HepG2 (cell line): ENCODE data around the gene AKR1A1. TPM values are rescaled to one million over a fixed set of nuclear protein-coding genes. Genes with fewer than 3 reads are reported as not detected.

ENCODE experiments used
- CAMTA2 ChIP-seq: sonication (generic); formaldehyde crosslinking; IDR thresholded peaks from 2 replicates; pipeline ENCODE4 v1.4.0; 2020; ENCODE audit warnings: mild to moderate bottlenecking, missing genetic modification reagents, borderline replicate concordance
- DMAP1 ChIP-seq: IDR thresholded peaks from 2 replicates; pipeline ENCODE4 v1.6.1; 2016
- FOSL2 ChIP-seq: sonication (generic); formaldehyde crosslinking; IDR thresholded peaks from 2 replicates; pipeline ENCODE4 v1.4.0; 2020; ENCODE audit warnings: missing genetic modification reagents
- HES4 ChIP-seq: sonication (generic); formaldehyde crosslinking; IDR thresholded peaks from 2 replicates; pipeline ENCODE4 v1.9.0; 2021; ENCODE audit warnings: mild to moderate bottlenecking, missing genetic modification reagents, borderline replicate concordance
- MEIS1 ChIP-seq: sonication (generic); formaldehyde crosslinking; IDR thresholded peaks from 2 replicates; pipeline ENCODE4 v1.9.0; 2021; ENCODE audit warnings: mild to moderate bottlenecking, missing genetic modification reagents, moderate library complexity, borderline replicate concordance
- NFE2L1 ChIP-seq: sonication (generic); formaldehyde crosslinking; IDR thresholded peaks from 2 replicates; pipeline ENCODE4 v1.4.0; 2020; ENCODE audit warnings: missing genetic modification reagents, mild to moderate bottlenecking, borderline replicate concordance
- ONECUT2 ChIP-seq: sonication (generic); formaldehyde crosslinking; IDR thresholded peaks from 2 replicates; pipeline ENCODE4 v1.4.0; 2020; ENCODE audit warnings: missing genetic modification reagents
- SOX13 ChIP-seq, 3 experiments: fragments of 450-650 bp in 1 of 3; sonication (generic) in 1 of 3; formaldehyde crosslinking in 1 of 3; IDR thresholded peaks in 2 of 3; conservative IDR thresholded peaks in 1 of 3; 2 replicates each; pipeline versions ENCODE4 v1.5.0 to v1.6.1; 2016 to 2020; ENCODE audit warnings: antibody characterized with exemption in 1 of 3, mild to moderate bottlenecking in 1 of 3, missing compliant biosample characterization in 1 of 3, missing genetic modification reagents in 1 of 3, moderate library complexity in 1 of 3
- TIGD3 ChIP-seq: sonication (generic); formaldehyde crosslinking; IDR thresholded peaks from 2 replicates; pipeline ENCODE4 v1.5.1; 2020; ENCODE audit warnings: mild to moderate bottlenecking, missing genetic modification reagents, borderline replicate concordance
- ZNF326 ChIP-seq: sonication (generic); formaldehyde crosslinking; IDR thresholded peaks from 2 replicates; pipeline ENCODE4 v1.4.0; 2020; ENCODE audit warnings: missing genetic modification reagents, borderline replicate concordance
- ZNF407 ChIP-seq: sonication (generic); formaldehyde crosslinking; IDR thresholded peaks from one replicate; pipeline ENCODE4 v1.5.1; 2020; ENCODE audit warnings: mild to moderate bottlenecking, missing genetic modification reagents; ENCODE audit errors: not compliant biosample characterization
- ZSCAN31 ChIP-seq: sonication (generic); formaldehyde crosslinking; IDR thresholded peaks from 2 replicates; pipeline ENCODE4 v1.5.0; 2020; ENCODE audit warnings: low read depth, mild to moderate bottlenecking, missing genetic modification reagents
- ZXDC ChIP-seq: sonication (generic); formaldehyde crosslinking; IDR thresholded peaks from 2 replicates; pipeline ENCODE4 v1.5.0; 2020; ENCODE audit warnings: mild to moderate bottlenecking, missing genetic modification reagents
- polyA plus RNA-seq, 8 experiments: library from polyadenylated mRNA; depleted of rRNA in 3 of 8; stranded (reverse) in 7 of 8; unstranded in 1 of 8; fragments of >200 nt; fragmentation: Illumina TruSeq in 4 of 8; extraction: Trizol in 4 of 8; gene quantifications; 2 replicates each; pipeline versions ENCODE4 v1.2.1 to v1.2.3, GENCODE V29; 2011 to 2016; ENCODE audit warnings: low read depth in 4 of 8, missing spikeins in 1 of 8, mixed read lengths in 1 of 8; ENCODE audit not compliant: insufficient read depth in 1 of 8
- total RNA-seq, 5 experiments: library from RNA; depleted of rRNA; stranded (reverse); fragments of >200 nt; fragmentation: Illumina TruSeq; extraction: Trizol; gene quantifications; 2 replicates each; pipeline ENCODE4 v1.2.3, GENCODE V29; 2016; ENCODE audit warnings: low read depth in 1 of 5

The AKR1A1 gene
- total and polyA plus RNA-seq, 2 of the 13 experiments (the other 11 are each of a cell fraction or from before 2014, with no cell fraction given) = 181 to 217 TPM

- TF ChIP-seq SOX13 (IDR thresholded peaks at IDR 0.05) (peak; percentile 70; the same call in 1 of the 2 replicates), SOX13 (CRISPR knock-in tag; conservative IDR thresholded peaks at IDR 0.05 in 1 of 2, IDR thresholded peaks at IDR 0.05 in 1 of 2) (peak in 1 of 2 experiments; percentile 65; a peak in 2 of 4 replicates), HES4 (CRISPR knock-in tag) (peak; percentile 94), FOSL2 (peak; percentile 61), ZNF326 (CRISPR knock-in tag) (no peak), TIGD3 (CRISPR knock-in tag) (0 out of 2 replicates have a peak, but pooled peaks have one; percentile 26), ONECUT2 (CRISPR knock-in tag) (peak; percentile 55), ZXDC (CRISPR knock-in tag) (peak; percentile 84; the same call in 1 of the 2 replicates), MEIS1 (CRISPR knock-in tag) (no peak), CAMTA2 (CRISPR knock-in tag) (peak; percentile 80), DMAP1 (peak; percentile 95), ZNF407 (CRISPR knock-in tag) (peak; percentile 83), ZSCAN31 (CRISPR knock-in tag) (peak; percentile 73), NFE2L1 (CRISPR knock-in tag) (peak; percentile 99)
Observed at GRCh38 chr1:45521413-45522323, 29.0 kb upstream of the AKR1A1 start, which contains the start of gene PRDX1 (continued).
